H9 (cell line): ENCODE results near the gene KIF16B. TPM values are rescaled to one million over a fixed set of nuclear protein-coding genes. Genes with fewer than 3 reads are reported as not detected.
"Not testable (repeated sequence)": the region's sequence is repeated elsewhere in the genome, so short reads cannot be mapped to it uniquely, and the experiment has no call there.

Experiments
- DNase-seq: peaks from one replicate; pipeline ENCODE4 v3.0.0-alpha.2; 2017
- H2AFZ ChIP-seq: one replicate; pipeline ENCODE4 v1.6.1; 2013; ENCODE audit warnings: mild to moderate bottlenecking, low read length, control low read depth, moderate library complexity
- H2AK5ac ChIP-seq: 2 replicates; pipeline ENCODE4 v1.6.1; 2013; ENCODE audit warnings: low read length, control low read depth, mixed read lengths; ENCODE audit not compliant: insufficient read length
- H2BK120ac ChIP-seq: one replicate; pipeline ENCODE4 v1.6.1; 2013; ENCODE audit warnings: low read depth, mild to moderate bottlenecking, low read length, control low read depth, inconsistent platforms; ENCODE audit not compliant: poor library complexity, severe bottlenecking
- H2BK12ac ChIP-seq: 2 replicates; pipeline ENCODE4 v1.6.1; 2013; ENCODE audit warnings: low read length, control low read depth, mixed read lengths, low read depth; ENCODE audit not compliant: insufficient read length
- H2BK15ac ChIP-seq: 2 replicates; pipeline ENCODE4 v1.6.1; 2013; ENCODE audit warnings: low read depth, low read length, control low read depth
- H2BK20ac ChIP-seq: one replicate; pipeline ENCODE4 v1.6.1; 2013; ENCODE audit warnings: low read depth, mild to moderate bottlenecking, low read length, control low read depth, inconsistent platforms; ENCODE audit not compliant: poor library complexity, severe bottlenecking
- H2BK5ac ChIP-seq: 2 replicates; pipeline ENCODE4 v1.6.1; 2013; ENCODE audit warnings: low read length, control low read depth, mixed read lengths; ENCODE audit not compliant: insufficient read length
- H3K14ac ChIP-seq: 2 replicates; pipeline ENCODE4 v1.6.1; 2013; ENCODE audit warnings: low read length, control low read depth; ENCODE audit not compliant: insufficient read depth
- H3K18ac ChIP-seq: 2 replicates; pipeline ENCODE4 v1.6.1; 2013; ENCODE audit warnings: low read depth, mild to moderate bottlenecking, mixed read lengths, low read length, control low read depth; ENCODE audit not compliant: insufficient read length
- H3K23ac ChIP-seq: 2 replicates; pipeline ENCODE4 v1.6.1; 2013; ENCODE audit warnings: low read length, control low read depth, mixed read lengths, low read depth; ENCODE audit not compliant: insufficient read length
- H3K23me2 ChIP-seq: 2 replicates; pipeline ENCODE4 v1.6.1; 2013; ENCODE audit warnings: low read depth, mild to moderate bottlenecking, mixed read lengths, low read length, control low read depth; ENCODE audit not compliant: insufficient read length, poor library complexity, severe bottlenecking
- H3K27ac ChIP-seq: 2 replicates; pipeline ENCODE4 v1.5.1; 2013; ENCODE audit warnings: low read length, control low read depth, mixed read lengths, low read depth; ENCODE audit not compliant: insufficient read length
- H3K27me3 ChIP-seq: 2 replicates; pipeline ENCODE4 v1.6.1; 2013; ENCODE audit warnings: low read length, control low read depth, inconsistent platforms; ENCODE audit not compliant: insufficient read depth
- H3K4ac ChIP-seq: 2 replicates; pipeline ENCODE4 v1.6.1; 2013; ENCODE audit warnings: low read depth, mild to moderate bottlenecking, control low read depth, inconsistent platforms, low read length, moderate library complexity
- H3K4me1 ChIP-seq: 2 replicates; pipeline ENCODE4 v1.6.1; 2013; ENCODE audit warnings: low read length, control low read depth, inconsistent platforms; ENCODE audit not compliant: insufficient read depth
- H3K4me2 ChIP-seq: 2 replicates; pipeline ENCODE4 v1.6.1; 2013; ENCODE audit warnings: low read length, control low read depth, mixed read lengths; ENCODE audit not compliant: insufficient read length, insufficient read depth
- H3K56ac ChIP-seq: 2 replicates; pipeline ENCODE4 v1.6.1; 2013; ENCODE audit warnings: low read depth, mild to moderate bottlenecking, mixed read lengths, low read length, control low read depth; ENCODE audit not compliant: insufficient read length
- H3K79me1 ChIP-seq: 2 replicates; pipeline ENCODE4 v1.6.1; 2013; ENCODE audit warnings: low read depth, mild to moderate bottlenecking, moderate library complexity, low read length, control low read depth, inconsistent platforms; ENCODE audit not compliant: insufficient read depth, poor library complexity, severe bottlenecking
- H3K79me2 ChIP-seq: 2 replicates; pipeline ENCODE4 v1.6.1; 2013; ENCODE audit warnings: low read length, control low read depth, inconsistent platforms; ENCODE audit not compliant: insufficient read depth
- H3K9ac ChIP-seq: 2 replicates; pipeline ENCODE4 v1.6.1; 2013; ENCODE audit warnings: low read length, control low read depth, mixed read lengths; ENCODE audit not compliant: insufficient read length; ENCODE audit errors: extremely low read depth
- H3K9me3 ChIP-seq: one replicate; pipeline ENCODE4 v1.6.1; 2013; ENCODE audit warnings: low read depth, low read length, inconsistent platforms; ENCODE audit not compliant: control insufficient read depth
- H3T11ph ChIP-seq: one replicate; pipeline ENCODE4 v1.6.1; 2013; ENCODE audit warnings: mild to moderate bottlenecking, low read length, control low read depth, inconsistent platforms
- H4K20me1 ChIP-seq: one replicate; pipeline ENCODE4 v1.6.1; 2013; ENCODE audit not compliant: control insufficient read depth, insufficient read length, insufficient read depth
- H4K5ac ChIP-seq: 2 replicates; pipeline ENCODE4 v1.6.1; 2013; ENCODE audit warnings: low read depth, mild to moderate bottlenecking, mixed read lengths, low read length, control low read depth; ENCODE audit not compliant: insufficient read length
- H4K8ac ChIP-seq: replicated peaks from 2 replicates; pipeline ENCODE4 v1.6.1; 2013; ENCODE audit warnings: low read length, control low read depth, mixed read lengths, low read depth; ENCODE audit not compliant: insufficient read length
- H4K91ac ChIP-seq: 2 replicates; pipeline ENCODE4 v1.6.1; 2013; ENCODE audit warnings: low read depth, mild to moderate bottlenecking, moderate library complexity, mixed read lengths, low read length, control low read depth; ENCODE audit not compliant: insufficient read length
- H3K27ac Mint-ChIP-seq, 3 experiments: 2 replicates in 2 of 3; 3 replicates in 1 of 3; pipeline ENCODE4 v1.8.0; 2020 to 2021; ENCODE audit warnings: mixed read lengths in 3 of 3, mild to moderate bottlenecking in 1 of 3, moderate library complexity in 1 of 3
- H3K27me3 Mint-ChIP-seq: 2 replicates; pipeline ENCODE4 v1.8.0; 2021; ENCODE audit warnings: low read depth, mild to moderate bottlenecking, moderate library complexity, mixed read lengths
- H3K36me3 Mint-ChIP-seq, 3 experiments: 2 replicates in 2 of 3; 3 replicates in 1 of 3; pipeline ENCODE4 v1.8.0; 2020 to 2021; ENCODE audit warnings: low read depth in 3 of 3, mixed read lengths in 3 of 3; ENCODE audit not compliant: insufficient read depth in 1 of 3
- H3K4me1 Mint-ChIP-seq, 2 experiments: 2 replicates each; pipeline ENCODE4 v1.8.0; 2020; ENCODE audit warnings: mixed read lengths in 2 of 2
- H3K4me3 Mint-ChIP-seq, 2 experiments: 2 replicates in 1 of 2; 3 replicates in 1 of 2; pipeline ENCODE4 v1.8.0; 2020 to 2021; ENCODE audit warnings: mild to moderate bottlenecking in 2 of 2, mixed read lengths in 2 of 2, moderate library complexity in 1 of 2
- H3K9me3 Mint-ChIP-seq, 2 experiments: 2 replicates in 1 of 2; 3 replicates in 1 of 2; pipeline ENCODE4 v1.8.0; 2020; ENCODE audit warnings: mild to moderate bottlenecking in 2 of 2, mixed read lengths in 2 of 2, moderate library complexity in 1 of 2
- WGBS: extraction: QIAGEN DNeasy Blood & Tissue Kit; methylation state at CpG from one replicate; pipeline ENCODE4 v1.1.7; 2013; ENCODE audit warnings: missing lambda C conversion rate, low lambda C conversion rate, mixed read lengths; ENCODE audit not compliant: insufficient read length; ENCODE audit errors: extremely low coverage; 5-methylcytosine and 5-hydroxymethylcytosine counted together
- total RNA-seq: library from RNA; stranded (reverse); gene quantifications from 2 replicates; pipeline ENCODE4 v1.2.1, GENCODE V29; 2021
- TF ChIP-seq, protein P1 (sequence below): fragments of 200-600 bp; sonication (generic); conservative IDR thresholded peaks from 3 replicates; pipeline ENCODE4 v1.8.0; 2021; ENCODE audit warnings: antibody characterized with exemption, mild to moderate bottlenecking

The KIF16B gene
- total RNA-seq, 1 experiment from 2014 or later, result 7.4 TPM

DNA sequence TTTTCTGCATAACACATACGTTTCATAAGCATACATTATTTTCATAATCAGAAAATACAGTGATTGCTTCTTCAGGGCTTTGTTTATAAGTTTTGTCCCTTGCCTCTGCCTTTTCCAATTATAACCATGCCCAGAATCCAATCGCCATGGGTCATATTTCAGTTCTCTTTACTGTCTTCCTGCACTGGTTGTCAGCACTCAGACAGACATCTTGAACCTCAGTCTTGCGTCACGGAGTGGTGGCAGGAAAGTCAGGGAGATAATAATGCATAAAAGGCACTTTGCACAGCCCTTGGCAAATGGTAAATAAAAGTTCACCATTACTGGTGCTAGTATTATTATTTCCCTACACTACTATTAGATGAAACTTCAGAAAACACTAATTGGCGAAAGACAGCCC, 7.2 kb downstream of the KIF16B start:
- no peak for DNase-seq

DNA sequence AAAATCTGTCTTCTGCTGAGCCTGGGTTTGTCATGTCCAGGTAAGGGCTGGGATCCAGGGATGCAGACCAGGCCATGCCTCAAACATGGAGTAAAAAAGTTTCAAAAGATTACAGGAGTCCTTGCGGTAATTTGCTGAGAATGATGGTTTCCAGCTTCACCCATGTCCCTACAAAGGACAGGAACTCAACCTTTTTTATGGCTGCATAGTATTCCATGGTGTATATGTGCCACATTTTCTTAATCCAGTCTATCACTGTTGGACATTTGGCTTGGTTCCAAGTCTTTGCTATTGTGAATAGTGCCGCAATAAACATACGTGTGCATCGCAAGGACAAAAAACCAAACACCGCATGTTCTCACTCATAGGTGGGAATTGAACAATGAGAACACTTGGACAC, 9.2 kb downstream of the KIF16B start:
- not testable (repeated sequence) for H3K23ac ChIP-seq

More for the DNA sequence above, 7.2 kb downstream of the KIF16B start:
- H3K4me1 ChIP-seq, result no peaks in the 10 kb centered on the region
- H3K79me1 ChIP-seq, result no peaks in the 10 kb centered on the region
- H3K4ac ChIP-seq, result no peak overlapping the region
- H2AK5ac ChIP-seq, result no peak overlapping the region
- H2BK20ac ChIP-seq, result no peak overlapping the region
- no peak overlapping the region for H4K8ac ChIP-seq
- no peak overlapping the region for H3T11ph ChIP-seq
- H4K91ac ChIP-seq, result no peak overlapping the region
- H2AFZ ChIP-seq, result no peak overlapping the region
- no peaks in the 10 kb centered on the region; a peak in 1 of 7 replicates for H3K36me3 Mint-ChIP-seq
- H2BK120ac ChIP-seq, result no peak overlapping the region
- H3K27ac Mint-ChIP-seq, result peak overlapping the region in 1 of 3 experiments; percentile 68; a peak in 1 of 7 replicates
- no peak overlapping the region for H3K18ac ChIP-seq
- H3K27me3 Mint-ChIP-seq, result no peaks in the 10 kb centered on the region
- no peak overlapping the region for H3K9ac ChIP-seq
- no peaks in the 10 kb centered on the region for H3K27me3 ChIP-seq
- no peaks in the 10 kb centered on the region for H3K23me2 ChIP-seq
- no peaks in the 10 kb centered on the region; the same call in 1 of the 2 replicates for H3K79me2 ChIP-seq
- no peaks in the 10 kb centered on the region for H3K9me3 Mint-ChIP-seq
- no peak overlapping the region for H2BK5ac ChIP-seq
- H3K9me3 ChIP-seq, result no peaks in the 10 kb centered on the region
- H2BK12ac ChIP-seq, result no peak overlapping the region
- no peak overlapping the region for H3K56ac ChIP-seq
- H2BK15ac ChIP-seq, result no peak overlapping the region
- no peak overlapping the region for H3K4me2 ChIP-seq
- H3K27ac ChIP-seq, result no peak overlapping the region
- no peak overlapping the region for H4K5ac ChIP-seq
- H4K20me1 ChIP-seq, result peaks cover 4% of the 10 kb centered on the region
- H3K4me3 Mint-ChIP-seq, result no peak overlapping the region
- no peak overlapping the region for H3K23ac ChIP-seq
- no CpG with 5 or more reads among the region's 5 CpGs for WGBS
- H3K4me1 Mint-ChIP-seq, result peaks cover 10 to 16% of the 10 kb centered on the region in 2 experiments
- no peak overlapping the region for H3K14ac ChIP-seq
- TF ChIP-seq, protein P1, sequence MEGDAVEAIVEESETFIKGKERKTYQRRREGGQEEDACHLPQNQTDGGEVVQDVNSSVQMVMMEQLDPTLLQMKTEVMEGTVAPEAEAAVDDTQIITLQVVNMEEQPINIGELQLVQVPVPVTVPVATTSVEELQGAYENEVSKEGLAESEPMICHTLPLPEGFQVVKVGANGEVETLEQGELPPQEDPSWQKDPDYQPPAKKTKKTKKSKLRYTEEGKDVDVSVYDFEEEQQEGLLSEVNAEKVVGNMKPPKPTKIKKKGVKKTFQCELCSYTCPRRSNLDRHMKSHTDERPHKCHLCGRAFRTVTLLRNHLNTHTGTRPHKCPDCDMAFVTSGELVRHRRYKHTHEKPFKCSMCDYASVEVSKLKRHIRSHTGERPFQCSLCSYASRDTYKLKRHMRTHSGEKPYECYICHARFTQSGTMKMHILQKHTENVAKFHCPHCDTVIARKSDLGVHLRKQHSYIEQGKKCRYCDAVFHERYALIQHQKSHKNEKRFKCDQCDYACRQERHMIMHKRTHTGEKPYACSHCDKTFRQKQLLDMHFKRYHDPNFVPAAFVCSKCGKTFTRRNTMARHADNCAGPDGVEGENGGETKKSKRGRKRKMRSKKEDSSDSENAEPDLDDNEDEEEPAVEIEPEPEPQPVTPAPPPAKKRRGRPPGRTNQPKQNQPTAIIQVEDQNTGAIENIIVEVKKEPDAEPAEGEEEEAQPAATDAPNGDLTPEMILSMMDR, result no peak

More for the DNA sequence above, 9.2 kb downstream of the KIF16B start:
- not testable (repeated sequence) for H2AK5ac ChIP-seq, H3T11ph ChIP-seq, H3K79me1 ChIP-seq, H2BK12ac ChIP-seq, H2BK20ac ChIP-seq, H2BK120ac ChIP-seq, H4K5ac ChIP-seq, DNase-seq, H3K36me3 Mint-ChIP-seq, H3K4me3 Mint-ChIP-seq, H3K9me3 Mint-ChIP-seq, H3K56ac ChIP-seq, H3K23me2 ChIP-seq, H4K8ac ChIP-seq, H3K18ac ChIP-seq, H2BK5ac ChIP-seq, H4K91ac ChIP-seq, H3K14ac ChIP-seq, H3K27me3 ChIP-seq, H3K79me2 ChIP-seq, H3K27ac Mint-ChIP-seq, H4K20me1 ChIP-seq, H3K4me2 ChIP-seq, H3K9ac ChIP-seq, H3K9me3 ChIP-seq, H2BK15ac ChIP-seq, H3K4ac ChIP-seq, H3K27me3 Mint-ChIP-seq, H2AFZ ChIP-seq, H3K27ac ChIP-seq, H3K4me1 ChIP-seq
- no CpG with 5 or more reads among the region's 5 CpGs for WGBS
- peaks cover 9 to 15% of the 10 kb centered on the region in 2 experiments for H3K4me1 Mint-ChIP-seq
